NCI-H2227 treated with DMSO at 0.1 percent for 48 hours (cell line): ENCODE measurements around the gene MATN4.

Experiments used
- DNase-seq: peaks from one replicate; lab custom pipeline; 2025; lab: John Stamatoyannopoulos, UW

Gene MATN4

GRCh38 chr20:45313943-45314342, 5.8 kb upstream of the MATN4 start:
- no peak for DNase-seq

GRCh38 chr20:45313065-45313695, 5.1 kb upstream of the MATN4 start:
- no peak for DNase-seq

GRCh38 chr20:45312241-45312640, 4.1 kb upstream of the MATN4 start:
- no peak for DNase-seq

- DNase-seq: peak; percentile 13
Measured at GRCh38 chr20:45311589-45312211, 3.6 kb upstream of the MATN4 start.

GRCh38 chr20:45309075-45309474, 976 bp upstream of the MATN4 start:
- no peak for DNase-seq

- no peak for DNase-seq
Measured at GRCh38 chr20:45307076-45307640, 941 bp downstream of the MATN4 start.

- DNase-seq: no peak
Measured at GRCh38 chr20:45306431-45306982, 1.6 kb downstream of the MATN4 start, which contains the start of gene RBPJL. RBPJL (plus strand) TSS chr20:45306840; CDS start chr20:45306923, 83 bp downstream.

GRCh38 chr20:45305262-45305661, 2.8 kb downstream of the MATN4 start:
- no peak for DNase-seq

GRCh38 chr20:45304464-45304999, 3.6 kb downstream of the MATN4 start:
- DNase-seq: no peak

GRCh38 chr20:45303586-45304463, 4.3 kb downstream of the MATN4 start:
- DNase-seq: no peak

- DNase-seq: no peak
Measured at GRCh38 chr20:45301824-45302271, 6.3 kb downstream of the MATN4 start.

- no peak for DNase-seq
Measured at GRCh38 chr20:45300961-45301360, 7.1 kb downstream of the MATN4 start.

GRCh38 chr20:45299786-45300185, 8.3 kb downstream of the MATN4 start:
- DNase-seq: no peak

- DNase-seq: no peak
Measured at GRCh38 chr20:45297786-45298497, 10.2 kb downstream of the MATN4 start.

- no peak for DNase-seq
Measured at GRCh38 chr20:45294659-45295058, 13.4 kb downstream of the MATN4 start.

- no peak for DNase-seq
Measured at GRCh38 chr20:45294003-45294368, 14.1 kb downstream of the MATN4 start.

GRCh38 chr20:45293041-45294002, 14.8 kb downstream of the MATN4 start:
- peak; percentile 88 for DNase-seq

- DNase-seq: no peak
Measured at GRCh38 chr20:45292343-45292742, 15.8 kb downstream of the MATN4 start.

- no peak for DNase-seq
Measured at GRCh38 chr20:45291526-45291925, 16.6 kb downstream of the MATN4 start.
